WTC11 (cell line): ENCODE data around the gene PAFAH1B2. TPM values are rescaled to one million over a fixed set of nuclear protein-coding genes. Genes with fewer than 3 reads are reported as not detected.

ENCODE experiments used
- ATAC-seq: fragments of 200-7000 bp; cut with Tn5 transposase; 2 replicates; pipeline ENCODE4 v1.10.0; 2021; ENCODE audit warnings: mild to moderate bottlenecking, moderate library complexity
- CTCF ChIA-PET: fragments of 300-600 bp; sonication (Branson Sonifier 250); formaldehyde crosslinking; loops from one replicate; lab custom pipeline; 2021; ENCODE audit warnings: antibody characterized with exemption; lab: Charles Lee
- POLR2A ChIA-PET: fragments of 350-600 bp; sonication (Branson Sonifier 250); formaldehyde crosslinking; loops from one replicate; lab custom pipeline; 2021; ENCODE audit warnings: antibody characterized with exemption; lab: Charles Lee
- DNase-seq: peaks from one replicate; pipeline ENCODE4 v3.0.0; 2021; ENCODE audit warnings: low spot score
- H3K27ac Mint-ChIP-seq: 2 replicates; pipeline ENCODE4 v1.8.0; 2021; ENCODE audit warnings: mixed read lengths
- H3K27me3 Mint-ChIP-seq: 2 replicates; pipeline ENCODE4 v1.8.0; 2021; ENCODE audit warnings: low read depth, mild to moderate bottlenecking, moderate library complexity, mixed read lengths
- H3K36me3 Mint-ChIP-seq: 2 replicates; pipeline ENCODE4 v1.8.0; 2021; ENCODE audit warnings: mixed read lengths
- H3K4me1 Mint-ChIP-seq: 2 replicates; pipeline ENCODE4 v1.8.0; 2022; ENCODE audit warnings: mixed read lengths
- H3K4me3 Mint-ChIP-seq: 2 replicates; pipeline ENCODE4 v1.8.0; 2021; ENCODE audit warnings: mild to moderate bottlenecking, moderate library complexity, mixed read lengths
- H3K9me3 Mint-ChIP-seq: 2 replicates; pipeline ENCODE4 v1.8.0; 2021; ENCODE audit warnings: mixed read lengths
- FOXJ3 ChIP-seq: sonication (generic); formaldehyde crosslinking; IDR thresholded peaks from 2 replicates; pipeline ENCODE4 v1.9.0; 2021; ENCODE audit warnings: missing genetic modification reagents, mild to moderate bottlenecking, borderline replicate concordance
- GABPB1 ChIP-seq: sonication (generic); formaldehyde crosslinking; IDR thresholded peaks from 2 replicates; pipeline ENCODE4 v1.8.1; 2023; ENCODE audit warnings: mild to moderate bottlenecking, missing genetic modification reagents
- GTF2I ChIP-seq: fragments of 250-450 bp; sonication (Bioruptor Pico); conservative IDR thresholded peaks from 2 replicates; pipeline ENCODE4 v1.4.0; 2021; ENCODE audit warnings: mild to moderate bottlenecking
- JAZF1 ChIP-seq: fragments of 250-450 bp; sonication (Bioruptor Pico); IDR thresholded peaks from 2 replicates; pipeline ENCODE4 v1.9.0; 2021; ENCODE audit warnings: moderate library complexity, mild to moderate bottlenecking, inconsistent platforms
- SP1 ChIP-seq: sonication (generic); formaldehyde crosslinking; conservative IDR thresholded peaks from 2 replicates; pipeline ENCODE4 v1.8.1; 2022; ENCODE audit warnings: missing genetic modification reagents
- ZNF219 ChIP-seq: sonication (generic); formaldehyde crosslinking; IDR thresholded peaks from 2 replicates; pipeline ENCODE4 v1.8.0; 2023; ENCODE audit warnings: missing genetic modification reagents, mild to moderate bottlenecking, borderline replicate concordance
- ZNF416 ChIP-seq: fragments of 250-450 bp; sonication (Bioruptor Pico); IDR thresholded peaks from 2 replicates; pipeline ENCODE4 v1.9.0; 2021; ENCODE audit warnings: mild to moderate bottlenecking, inconsistent platforms
- total RNA-seq: library from RNA; stranded (reverse); gene quantifications from 3 replicates; pipeline ENCODE4 v1.2.3, GENCODE V29; 2021
- TF ChIP-seq, protein P1 (sequence below): fragments of 250-450 bp; sonication (Bioruptor Pico); IDR thresholded peaks from 2 replicates; pipeline ENCODE4 v1.9.0; 2021; ENCODE audit warnings: mild to moderate bottlenecking
- TF ChIP-seq, protein P2 (sequence below): sonication (generic); formaldehyde crosslinking; IDR thresholded peaks from 2 replicates; pipeline ENCODE4 v1.8.0; 2022; ENCODE audit warnings: mild to moderate bottlenecking, missing genetic modification reagents
- TF ChIP-seq, protein P3 (sequence below): fragments of 200-600 bp; IDR thresholded peaks from 2 replicates; pipeline ENCODE4 v1.8.0; 2022; ENCODE audit warnings: antibody characterized with exemption
- TF ChIP-seq, protein P4 (sequence below): sonication (generic); formaldehyde crosslinking; IDR thresholded peaks from 2 replicates; pipeline ENCODE4 v1.8.1; 2023; ENCODE audit warnings: mild to moderate bottlenecking, missing genetic modification reagents, moderate library complexity

The PAFAH1B2 gene
- total RNA-seq, 1 experiment from 2014 or later, result 138 TPM

DNA sequence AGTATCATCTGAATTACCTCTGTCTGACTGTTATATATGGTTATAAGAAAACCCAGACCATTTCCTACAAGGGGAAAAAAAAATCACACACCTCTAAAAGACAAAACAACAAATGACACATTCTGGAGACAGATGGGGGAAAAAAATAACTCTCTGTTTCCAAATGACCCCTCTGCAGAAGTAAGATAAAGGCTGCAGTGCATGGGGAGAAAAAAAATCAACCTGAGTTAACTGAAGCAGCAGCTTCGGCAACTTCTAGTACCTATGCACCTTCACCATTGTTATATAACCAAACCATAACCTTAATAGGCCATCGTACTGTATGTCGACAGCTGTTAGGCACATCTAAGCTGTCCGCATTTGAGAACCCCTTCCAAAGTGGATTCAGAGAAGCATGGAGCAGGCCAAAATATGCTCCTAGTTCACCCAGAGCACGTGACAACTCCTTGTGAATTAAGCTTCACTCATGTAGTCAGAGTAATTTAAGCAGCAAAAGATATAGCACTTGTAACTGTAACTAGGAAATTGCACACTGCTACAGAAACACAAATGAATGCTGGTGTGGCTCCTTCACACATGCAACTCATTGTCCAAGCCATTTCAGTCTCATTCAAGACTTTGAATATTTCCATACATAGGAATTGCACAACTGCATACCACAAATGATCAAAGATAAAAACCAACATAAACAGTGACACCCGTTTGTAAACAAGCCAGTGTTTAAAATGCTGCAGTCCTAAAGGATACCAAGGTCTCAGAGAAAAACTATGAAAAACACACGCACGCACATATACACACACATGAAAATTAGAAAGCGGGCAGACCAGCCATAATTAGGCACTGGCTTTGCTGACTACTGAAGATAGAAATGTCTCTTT is 48.6 kb upstream of the PAFAH1B2 start:
- peaks cover 8% of the 10 kb centered on the region for H3K9me3 Mint-ChIP-seq
- H3K27ac Mint-ChIP-seq, result peak overlapping the region; percentile 64
- H3K36me3 Mint-ChIP-seq, result peaks cover 9% of the 10 kb centered on the region
- no peaks in the 10 kb centered on the region for H3K27me3 Mint-ChIP-seq
- peaks cover 40% of the 10 kb centered on the region for H3K4me1 Mint-ChIP-seq
- POLR2A ChIA-PET, result no interaction called here
- DNase-seq (no peak), ATAC-seq (no peak)
- CTCF ChIA-PET, result interaction anchor here (0.6 to 1.6 kb wide), 7 partner anchors 43 to 304 kb away, joined by 3 to 8 read pairs (median 3); partner anchors contain the start of gene APOA5
- peak overlapping the region; percentile 92 for H3K4me3 Mint-ChIP-seq
- TF ChIP-seq GABPB1 (CRISPR knock-in tag) (peak; percentile 44; the same call in 1 of the 2 replicates), SP1 (CRISPR knock-in tag) (no peak)
- TF ChIP-seq, protein P1, sequence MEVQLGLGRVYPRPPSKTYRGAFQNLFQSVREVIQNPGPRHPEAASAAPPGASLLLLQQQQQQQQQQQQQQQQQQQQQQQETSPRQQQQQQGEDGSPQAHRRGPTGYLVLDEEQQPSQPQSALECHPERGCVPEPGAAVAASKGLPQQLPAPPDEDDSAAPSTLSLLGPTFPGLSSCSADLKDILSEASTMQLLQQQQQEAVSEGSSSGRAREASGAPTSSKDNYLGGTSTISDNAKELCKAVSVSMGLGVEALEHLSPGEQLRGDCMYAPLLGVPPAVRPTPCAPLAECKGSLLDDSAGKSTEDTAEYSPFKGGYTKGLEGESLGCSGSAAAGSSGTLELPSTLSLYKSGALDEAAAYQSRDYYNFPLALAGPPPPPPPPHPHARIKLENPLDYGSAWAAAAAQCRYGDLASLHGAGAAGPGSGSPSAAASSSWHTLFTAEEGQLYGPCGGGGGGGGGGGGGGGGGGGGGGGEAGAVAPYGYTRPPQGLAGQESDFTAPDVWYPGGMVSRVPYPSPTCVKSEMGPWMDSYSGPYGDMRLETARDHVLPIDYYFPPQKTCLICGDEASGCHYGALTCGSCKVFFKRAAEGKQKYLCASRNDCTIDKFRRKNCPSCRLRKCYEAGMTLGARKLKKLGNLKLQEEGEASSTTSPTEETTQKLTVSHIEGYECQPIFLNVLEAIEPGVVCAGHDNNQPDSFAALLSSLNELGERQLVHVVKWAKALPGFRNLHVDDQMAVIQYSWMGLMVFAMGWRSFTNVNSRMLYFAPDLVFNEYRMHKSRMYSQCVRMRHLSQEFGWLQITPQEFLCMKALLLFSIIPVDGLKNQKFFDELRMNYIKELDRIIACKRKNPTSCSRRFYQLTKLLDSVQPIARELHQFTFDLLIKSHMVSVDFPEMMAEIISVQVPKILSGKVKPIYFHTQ, result no peak
- TF ChIP-seq, all 79 proteins: peak for 1

DNA sequence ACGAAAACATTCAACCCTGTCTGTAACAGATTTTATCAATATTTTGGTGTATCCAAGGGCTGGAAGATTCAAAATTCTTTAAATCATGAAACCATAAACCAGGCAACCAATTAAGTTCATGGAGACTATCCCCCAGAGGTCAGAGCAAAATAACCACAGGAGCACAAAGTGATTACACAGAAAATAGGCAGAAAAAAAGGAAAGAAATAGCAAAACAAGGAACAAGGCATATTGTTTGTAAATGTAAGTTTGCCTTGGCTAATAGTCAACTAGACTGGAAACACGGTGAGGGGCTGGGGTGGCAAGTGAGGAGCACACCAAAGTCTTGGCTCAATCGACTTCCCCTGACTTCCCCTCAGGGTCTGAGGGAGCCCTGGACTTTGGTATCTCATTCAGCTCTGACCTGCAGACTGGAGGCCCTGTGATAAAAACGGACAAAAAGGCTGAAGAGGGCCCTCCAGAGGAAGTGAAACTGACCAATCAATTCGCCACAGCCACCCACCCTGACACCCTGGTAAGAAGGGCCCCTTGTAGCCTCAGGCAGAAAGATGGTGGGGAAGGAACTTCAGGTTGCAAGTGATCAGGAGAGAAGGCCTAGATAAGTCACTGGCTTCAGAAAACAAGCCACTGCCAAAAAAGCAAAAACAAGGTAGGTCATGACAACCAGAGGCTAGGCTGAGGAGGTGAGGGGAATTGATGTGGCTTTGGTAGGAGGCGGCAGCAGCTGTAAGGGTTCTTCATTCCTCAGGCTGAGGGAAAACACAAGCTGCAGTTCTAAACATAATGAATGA is 47.7 kb upstream of the PAFAH1B2 start:
- ATAC-seq, result peak; percentile 43
- Mint-ChIP-seq H3K4me1 (peaks cover 40% of the 10 kb centered on the region), H3K36me3 (peaks cover 9% of the 10 kb centered on the region)
- no peak for TF ChIP-seq ZNF219 (CRISPR knock-in tag)
- TF ChIP-seq, protein P2, sequence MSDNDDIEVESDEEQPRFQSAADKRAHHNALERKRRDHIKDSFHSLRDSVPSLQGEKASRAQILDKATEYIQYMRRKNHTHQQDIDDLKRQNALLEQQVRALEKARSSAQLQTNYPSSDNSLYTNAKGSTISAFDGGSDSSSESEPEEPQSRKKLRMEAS (CRISPR knock-in tag), result no peak
- TF ChIP-seq GTF2I (CRISPR knock-in tag), result no peak
- TF ChIP-seq, protein P3, sequence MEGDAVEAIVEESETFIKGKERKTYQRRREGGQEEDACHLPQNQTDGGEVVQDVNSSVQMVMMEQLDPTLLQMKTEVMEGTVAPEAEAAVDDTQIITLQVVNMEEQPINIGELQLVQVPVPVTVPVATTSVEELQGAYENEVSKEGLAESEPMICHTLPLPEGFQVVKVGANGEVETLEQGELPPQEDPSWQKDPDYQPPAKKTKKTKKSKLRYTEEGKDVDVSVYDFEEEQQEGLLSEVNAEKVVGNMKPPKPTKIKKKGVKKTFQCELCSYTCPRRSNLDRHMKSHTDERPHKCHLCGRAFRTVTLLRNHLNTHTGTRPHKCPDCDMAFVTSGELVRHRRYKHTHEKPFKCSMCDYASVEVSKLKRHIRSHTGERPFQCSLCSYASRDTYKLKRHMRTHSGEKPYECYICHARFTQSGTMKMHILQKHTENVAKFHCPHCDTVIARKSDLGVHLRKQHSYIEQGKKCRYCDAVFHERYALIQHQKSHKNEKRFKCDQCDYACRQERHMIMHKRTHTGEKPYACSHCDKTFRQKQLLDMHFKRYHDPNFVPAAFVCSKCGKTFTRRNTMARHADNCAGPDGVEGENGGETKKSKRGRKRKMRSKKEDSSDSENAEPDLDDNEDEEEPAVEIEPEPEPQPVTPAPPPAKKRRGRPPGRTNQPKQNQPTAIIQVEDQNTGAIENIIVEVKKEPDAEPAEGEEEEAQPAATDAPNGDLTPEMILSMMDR, result no peak
- TF ChIP-seq FOXJ3 (CRISPR knock-in tag), result no peak
- TF ChIP-seq, protein P4, sequence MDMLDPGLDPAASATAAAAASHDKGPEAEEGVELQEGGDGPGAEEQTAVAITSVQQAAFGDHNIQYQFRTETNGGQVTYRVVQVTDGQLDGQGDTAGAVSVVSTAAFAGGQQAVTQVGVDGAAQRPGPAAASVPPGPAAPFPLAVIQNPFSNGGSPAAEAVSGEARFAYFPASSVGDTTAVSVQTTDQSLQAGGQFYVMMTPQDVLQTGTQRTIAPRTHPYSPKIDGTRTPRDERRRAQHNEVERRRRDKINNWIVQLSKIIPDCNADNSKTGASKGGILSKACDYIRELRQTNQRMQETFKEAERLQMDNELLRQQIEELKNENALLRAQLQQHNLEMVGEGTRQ (CRISPR knock-in tag), result no peak
- no peak for TF ChIP-seq ZNF416 (CRISPR knock-in tag)
- TF ChIP-seq, all 79 proteins: peak for 0
- Mint-ChIP-seq H3K4me3 (peak overlapping the region; percentile 92), H3K27me3 (no peaks in the 10 kb centered on the region), H3K27ac (peak overlapping the region; percentile 87), H3K9me3 (peaks cover 8% of the 10 kb centered on the region)
- POLR2A ChIA-PET, result interaction anchor here (1.0 kb wide), 1 partner anchor 275 kb away, joined by 3 read pairs; no protein-coding TSS in a partner anchor
- CTCF ChIA-PET, result interaction anchor here (0.5 to 1.6 kb wide), 7 partner anchors 10 to 305 kb away, joined by 3 to 8 read pairs (median 3); partner anchors contain the start of genes APOA5 and APOC3
- peak; percentile 32 for DNase-seq

DNA sequence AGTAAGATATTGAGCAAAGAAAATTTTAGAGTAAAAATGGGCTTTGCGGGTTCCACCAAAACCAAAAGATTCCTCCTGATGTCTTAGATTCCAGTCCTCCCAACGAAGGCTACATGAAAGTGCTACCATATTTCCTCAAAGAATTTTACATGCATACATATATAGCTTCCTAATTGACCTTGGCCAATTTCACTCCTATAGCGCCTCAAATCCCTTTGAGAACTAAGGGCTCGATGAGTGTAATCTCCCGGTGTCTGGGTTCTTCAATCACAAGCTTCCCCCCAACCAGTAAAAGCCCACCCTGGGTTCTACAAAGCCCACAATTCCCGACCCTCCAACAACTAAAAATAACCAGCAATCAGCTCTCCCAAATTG is 47.1 kb upstream of the PAFAH1B2 start:
- POLR2A ChIA-PET, result interaction anchor here (1.0 kb wide), 1 partner anchor 276 kb away, joined by 3 read pairs; no protein-coding TSS in a partner anchor
- Mint-ChIP-seq H3K9me3 (peaks cover 5% of the 10 kb centered on the region), H3K36me3 (peaks cover 6% of the 10 kb centered on the region), H3K27ac (peak overlapping the region; percentile 87), H3K4me3 (peak overlapping the region; percentile 92), H3K4me1 (peaks cover 40% of the 10 kb centered on the region), H3K27me3 (no peaks in the 10 kb centered on the region)
- DNase-seq (no peak), ATAC-seq (no peak)
- CTCF ChIA-PET, result interaction anchor here (0.5 to 2.1 kb wide), 8 partner anchors 9 to 306 kb away, joined by 3 to 11 read pairs (median 3); partner anchors contain the start of genes APOA5 and APOC3
- no peak for TF ChIP-seq GABPB1 (CRISPR knock-in tag)
- TF ChIP-seq, protein P3, result no peak
- no peak for TF ChIP-seq JAZF1 (CRISPR knock-in tag)
- TF ChIP-seq, protein P4 (CRISPR knock-in tag), result no peak
